ENCODE measurements around the gene LHPP. TPM values are rescaled to one million over a fixed set of nuclear protein-coding genes. Genes with fewer than 3 reads are reported as not detected.

LHPP gene
- total and polyA plus RNA-seq, 4 donors, result 11.5 to 22.0 (median 18.6) TPM

DNA sequence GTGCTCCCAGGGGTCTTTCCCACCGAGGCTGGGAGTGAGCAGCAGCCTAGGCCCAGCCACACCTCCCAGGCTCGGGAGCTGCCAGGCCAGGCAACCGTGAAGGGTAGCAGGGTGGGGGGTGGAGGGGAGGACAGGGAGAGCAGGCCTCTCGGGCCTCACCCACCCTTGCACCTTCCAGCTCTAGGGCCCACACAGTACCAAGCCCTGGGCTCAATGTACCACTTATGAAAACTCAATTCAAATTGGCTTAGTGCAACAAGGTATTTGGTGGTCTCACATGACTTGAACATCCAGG lies 155.2 kb downstream of the LHPP start:
- ATAC-seq (ENCODE audit: low FRiP score) (no peak), DNase-seq (no peak)
- WGBS, 2 donors, result 68 to 76% methylated on average over 4 of the region's 4 CpGs
- H3K4me3 ChIP-seq (ENCODE audit: low read length in 2 of 2), result no peak overlapping the region
- no peaks in the 10 kb centered on the region for H3K9me3 ChIP-seq (ENCODE audit: control insufficient read depth, low read length)
- H3K36me3 ChIP-seq (ENCODE audit: control insufficient read depth in 1 of 2, insufficient read depth in 2 of 2, low read length in 1 of 2), result no peaks in the 10 kb centered on the region
- no peaks in the 10 kb centered on the region for H3K27me3 ChIP-seq (ENCODE audit: control insufficient read depth in 1 of 2, insufficient read depth in 2 of 2, low read length in 1 of 2)
- intact Hi-C loops (cut with DNase I), result no loop called here
- no peaks in the 10 kb centered on the region for H3K4me1 ChIP-seq (ENCODE audit: control insufficient read depth in 1 of 2, insufficient read depth in 2 of 2, low read length in 2 of 2)
- no peak overlapping the region for H3K27ac ChIP-seq (ENCODE audit: low read depth in 1 of 2, low read length in 2 of 2)

DNA sequence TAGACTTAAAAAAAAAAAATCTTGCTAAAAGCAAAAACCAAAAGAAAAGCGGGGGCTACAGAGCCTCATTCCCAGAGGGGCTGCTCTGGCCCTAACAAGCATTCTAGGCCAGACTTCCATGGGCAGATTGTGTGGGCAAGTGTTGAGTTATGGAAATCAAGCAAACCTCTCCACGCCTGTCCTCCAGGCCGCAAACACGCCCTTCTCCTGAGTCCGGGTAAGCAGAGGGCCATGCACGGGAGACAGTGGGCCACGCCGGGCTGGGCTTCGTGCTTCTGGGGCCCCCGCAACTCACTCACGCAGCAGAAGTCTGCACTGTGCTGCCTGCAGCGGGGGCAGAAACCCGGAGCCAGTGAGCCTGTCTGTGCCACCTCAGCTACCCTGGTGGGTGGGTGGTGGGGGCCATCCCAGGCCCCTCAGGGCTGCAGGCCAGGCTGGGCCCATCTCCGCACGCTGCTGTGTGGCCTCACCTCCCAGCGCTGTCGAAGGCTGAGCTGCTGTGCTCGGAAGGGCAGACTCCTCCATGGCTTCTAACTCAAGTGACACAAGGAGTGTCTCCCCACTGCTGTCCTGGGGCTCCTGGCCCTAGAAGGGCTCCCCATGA lies 156.9 kb downstream of the LHPP start:
- intact Hi-C loops (cut with DNase I), result no loop called here

GRCh38 chr10:124619195-124619594 lies 157.6 kb downstream of the LHPP start:
- DNase-seq (no peak), ATAC-seq (ENCODE audit: low FRiP score) (no peak)
- 76 to 85% methylated on average over 9 of the region's 9 CpGs for WGBS, 2 donors
- Histone ChIP-seq H3K4me1 (ENCODE audit: control insufficient read depth in 1 of 2, insufficient read depth in 2 of 2, low read length in 2 of 2) (no peaks in the 10 kb centered on the region), H3K4me3 (ENCODE audit: low read length in 2 of 2) (no peak overlapping the region), H3K27ac (ENCODE audit: low read depth in 1 of 2, low read length in 2 of 2) (no peak overlapping the region), H3K27me3 (ENCODE audit: control insufficient read depth in 1 of 2, insufficient read depth in 2 of 2, low read length in 1 of 2) (no peaks in the 10 kb centered on the region), H3K9me3 (ENCODE audit: control insufficient read depth, low read length) (no peaks in the 10 kb centered on the region), H3K36me3 (ENCODE audit: control insufficient read depth in 1 of 2, insufficient read depth in 2 of 2, low read length in 1 of 2) (no peaks in the 10 kb centered on the region)
- intact Hi-C loops (cut with DNase I), result no loop called here

More for the DNA sequence above, 156.9 kb downstream of the LHPP start:
- H3K27ac ChIP-seq (ENCODE audit: low read depth in 1 of 2, low read length in 2 of 2), result no peak overlapping the region
- no peak overlapping the region for H3K4me3 ChIP-seq (ENCODE audit: low read length in 2 of 2)
- no peak for DNase-seq
- H3K4me1 ChIP-seq (ENCODE audit: control insufficient read depth in 1 of 2, insufficient read depth in 2 of 2, low read length in 2 of 2), result no peaks in the 10 kb centered on the region
- no peaks in the 10 kb centered on the region for H3K36me3 ChIP-seq (ENCODE audit: control insufficient read depth in 1 of 2, insufficient read depth in 2 of 2, low read length in 1 of 2)
- no peaks in the 10 kb centered on the region for H3K27me3 ChIP-seq (ENCODE audit: control insufficient read depth in 1 of 2, insufficient read depth in 2 of 2, low read length in 1 of 2)
- WGBS, 2 donors, result 91 to 93% methylated on average over 17 to 18 of the region's 18 CpGs
- H3K9me3 ChIP-seq (ENCODE audit: control insufficient read depth, low read length), result no peaks in the 10 kb centered on the region
- ATAC-seq (ENCODE audit: low FRiP score), result no peak

GRCh38 chr10:124619802-124620490 lies 158.3 kb downstream of the LHPP start:
- Histone ChIP-seq H3K4me1 (ENCODE audit: control insufficient read depth in 1 of 2, insufficient read depth in 2 of 2, low read length in 2 of 2) (no peaks in the 10 kb centered on the region), H3K27ac (ENCODE audit: low read depth in 1 of 2, low read length in 2 of 2) (no peak overlapping the region), H3K4me3 (ENCODE audit: low read length in 2 of 2) (no peak overlapping the region), H3K9me3 (ENCODE audit: control insufficient read depth, low read length) (no peaks in the 10 kb centered on the region), H3K27me3 (ENCODE audit: control insufficient read depth in 1 of 2, insufficient read depth in 2 of 2, low read length in 1 of 2) (no peaks in the 10 kb centered on the region), H3K36me3 (ENCODE audit: control insufficient read depth in 1 of 2, insufficient read depth in 2 of 2, low read length in 1 of 2) (no peaks in the 10 kb centered on the region)
- 83 to 85% methylated on average over 26 of the region's 26 CpGs for WGBS, 2 donors
- no peak for ATAC-seq (ENCODE audit: low FRiP score)
- intact Hi-C loops (cut with DNase I), result no loop called here
- DNase-seq, result no peak

DNA sequence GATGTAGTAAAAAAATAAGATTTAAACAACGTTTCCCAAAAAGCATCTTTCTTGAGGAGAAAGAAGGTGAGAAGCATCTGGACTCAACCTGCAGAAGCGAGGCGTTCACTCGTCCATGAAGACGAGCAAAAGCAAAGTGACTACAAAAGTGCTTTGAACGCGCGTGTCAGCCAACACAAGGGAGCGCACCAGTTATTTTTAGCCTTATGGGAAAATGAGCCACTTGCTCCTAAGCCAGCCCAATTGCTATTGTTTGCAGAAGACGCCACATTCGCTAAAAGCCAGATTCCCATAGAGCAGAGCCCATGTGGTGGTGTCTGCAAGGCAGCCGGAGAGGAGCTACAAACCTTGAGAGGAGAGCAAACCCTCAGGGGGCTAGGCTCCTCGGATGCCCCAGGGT lies 160.0 kb downstream of the LHPP start:
- 4 to 10% methylated on average over 13 of the region's 13 CpGs for WGBS, 2 donors
- ATAC-seq (ENCODE audit: low FRiP score) (no peak), DNase-seq (no peak)
- Histone ChIP-seq H3K9me3 (ENCODE audit: control insufficient read depth, low read length) (no peaks in the 10 kb centered on the region), H3K36me3 (ENCODE audit: control insufficient read depth in 1 of 2, insufficient read depth in 2 of 2, low read length in 1 of 2) (no peaks in the 10 kb centered on the region), H3K27ac (ENCODE audit: low read depth in 1 of 2, low read length in 2 of 2) (no peak overlapping the region), H3K27me3 (ENCODE audit: control insufficient read depth in 1 of 2, insufficient read depth in 2 of 2, low read length in 1 of 2) (no peaks in the 10 kb centered on the region), H3K4me1 (ENCODE audit: control insufficient read depth in 1 of 2, insufficient read depth in 2 of 2, low read length in 2 of 2) (no peaks in the 10 kb centered on the region), H3K4me3 (ENCODE audit: low read length in 2 of 2) (no peak overlapping the region)
- intact Hi-C loops (cut with DNase I), result no loop called here

GRCh38 chr10:124622158-124622557 lies 160.5 kb downstream of the LHPP start:
- H3K27me3 ChIP-seq (ENCODE audit: control insufficient read depth in 1 of 2, insufficient read depth in 2 of 2, low read length in 1 of 2), result no peaks in the 10 kb centered on the region
- H3K27ac ChIP-seq (ENCODE audit: low read depth in 1 of 2, low read length in 2 of 2), result no peak overlapping the region
- H3K4me3 ChIP-seq (ENCODE audit: low read length in 2 of 2), result no peak overlapping the region
- ATAC-seq (ENCODE audit: low FRiP score), result no peak
- intact Hi-C loops (cut with DNase I), result no loop called here
- H3K9me3 ChIP-seq (ENCODE audit: control insufficient read depth, low read length), result no peaks in the 10 kb centered on the region
- no peaks in the 10 kb centered on the region for H3K4me1 ChIP-seq (ENCODE audit: control insufficient read depth in 1 of 2, insufficient read depth in 2 of 2, low read length in 2 of 2)
- H3K36me3 ChIP-seq (ENCODE audit: control insufficient read depth in 1 of 2, insufficient read depth in 2 of 2, low read length in 1 of 2), result no peaks in the 10 kb centered on the region
- WGBS, 2 donors, result 76 to 82% methylated on average over 13 of the region's 13 CpGs
- DNase-seq, result no peak

GRCh38 chr10:124622866-124623536 lies 161.4 kb downstream of the LHPP start:
- H3K9me3 ChIP-seq (ENCODE audit: control insufficient read depth, low read length), result no peaks in the 10 kb centered on the region
- H3K36me3 ChIP-seq (ENCODE audit: control insufficient read depth in 1 of 2, insufficient read depth in 2 of 2, low read length in 1 of 2), result no peaks in the 10 kb centered on the region
- WGBS, 2 donors, result 91 to 92% methylated on average over 31 of the region's 31 CpGs
- ATAC-seq (ENCODE audit: low FRiP score) (no peak), DNase-seq (no peak)
- no peaks in the 10 kb centered on the region for H3K4me1 ChIP-seq (ENCODE audit: control insufficient read depth in 1 of 2, insufficient read depth in 2 of 2, low read length in 2 of 2)
- no peak overlapping the region for H3K4me3 ChIP-seq (ENCODE audit: low read length in 2 of 2)
- H3K27me3 ChIP-seq (ENCODE audit: control insufficient read depth in 1 of 2, insufficient read depth in 2 of 2, low read length in 1 of 2), result no peaks in the 10 kb centered on the region
- intact Hi-C loops (cut with DNase I), result no loop called here
- H3K27ac ChIP-seq (ENCODE audit: low read depth in 1 of 2, low read length in 2 of 2), result no peak overlapping the region

GRCh38 chr10:124624006-124624405 lies 162.4 kb downstream of the LHPP start:
- intact Hi-C loops (cut with DNase I), result no loop called here
- H3K4me3 ChIP-seq (ENCODE audit: low read length in 2 of 2), result no peak overlapping the region
- no peak for DNase-seq
- H3K36me3 ChIP-seq (ENCODE audit: control insufficient read depth in 1 of 2, insufficient read depth in 2 of 2, low read length in 1 of 2), result no peaks in the 10 kb centered on the region
- no peaks in the 10 kb centered on the region for H3K27me3 ChIP-seq (ENCODE audit: control insufficient read depth in 1 of 2, insufficient read depth in 2 of 2, low read length in 1 of 2)
- no peak for ATAC-seq (ENCODE audit: low FRiP score)
- 90 to 93% methylated on average over 13 of the region's 13 CpGs for WGBS, 2 donors
- no peaks in the 10 kb centered on the region for H3K4me1 ChIP-seq (ENCODE audit: control insufficient read depth in 1 of 2, insufficient read depth in 2 of 2, low read length in 2 of 2)
- H3K9me3 ChIP-seq (ENCODE audit: control insufficient read depth, low read length), result no peaks in the 10 kb centered on the region
- no peak overlapping the region for H3K27ac ChIP-seq (ENCODE audit: low read depth in 1 of 2, low read length in 2 of 2)

DNA sequence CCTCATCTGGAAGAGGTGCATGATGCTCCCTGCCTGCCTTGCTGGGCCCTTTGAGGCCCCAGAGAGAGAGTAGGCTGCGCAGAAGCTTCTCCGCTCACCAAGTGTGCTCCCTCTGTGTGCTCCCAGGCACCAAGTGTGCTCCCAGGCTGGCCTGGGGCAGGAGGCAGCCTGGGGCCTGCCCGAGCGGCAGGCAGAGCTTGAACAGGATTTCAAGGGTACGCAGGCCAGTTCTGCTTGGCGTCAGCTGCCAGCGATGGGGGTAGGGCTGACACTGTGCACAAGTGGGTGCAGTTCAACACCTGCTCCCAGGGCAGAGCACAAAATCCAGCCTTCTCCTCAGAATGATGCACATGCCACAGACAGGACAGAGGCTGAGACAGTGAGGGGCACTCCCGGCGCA lies 162.8 kb downstream of the LHPP start:
- H3K27me3 ChIP-seq (ENCODE audit: control insufficient read depth in 1 of 2, insufficient read depth in 2 of 2, low read length in 1 of 2), result no peaks in the 10 kb centered on the region

More for the DNA sequence above, 162.8 kb downstream of the LHPP start:
- Histone ChIP-seq H3K9me3 (ENCODE audit: control insufficient read depth, low read length) (no peaks in the 10 kb centered on the region), H3K4me3 (ENCODE audit: low read length in 2 of 2) (no peak overlapping the region), H3K4me1 (ENCODE audit: control insufficient read depth in 1 of 2, insufficient read depth in 2 of 2, low read length in 2 of 2) (no peaks in the 10 kb centered on the region), H3K36me3 (ENCODE audit: control insufficient read depth in 1 of 2, insufficient read depth in 2 of 2, low read length in 1 of 2) (no peaks in the 10 kb centered on the region), H3K27ac (ENCODE audit: low read depth in 1 of 2, low read length in 2 of 2) (no peak overlapping the region)
- intact Hi-C loops (cut with DNase I), result no loop called here
- 84 to 88% methylated on average over 7 to 9 of the region's 9 CpGs for WGBS, 2 donors
- DNase-seq, result no peak
- no peak for ATAC-seq (ENCODE audit: low FRiP score)

Measured in aorta (tissue), 5 donors.